HG02571 (cell line): ENCODE results near the gene ZGRF1.
"Not testable (repeated sequence)": the region's sequence is repeated elsewhere in the genome, so short reads cannot be mapped to it uniquely, and the experiment has no call there.

Source experiments
- ATAC-seq: cut with Tn5 transposase; IDR thresholded peaks from one replicate; pipeline ENCODE4 v1.9.1; 2021; ENCODE audit warnings: mild to moderate bottlenecking, moderate library complexity; ENCODE audit not compliant: unreplicated experiment

Gene ZGRF1

DNA sequence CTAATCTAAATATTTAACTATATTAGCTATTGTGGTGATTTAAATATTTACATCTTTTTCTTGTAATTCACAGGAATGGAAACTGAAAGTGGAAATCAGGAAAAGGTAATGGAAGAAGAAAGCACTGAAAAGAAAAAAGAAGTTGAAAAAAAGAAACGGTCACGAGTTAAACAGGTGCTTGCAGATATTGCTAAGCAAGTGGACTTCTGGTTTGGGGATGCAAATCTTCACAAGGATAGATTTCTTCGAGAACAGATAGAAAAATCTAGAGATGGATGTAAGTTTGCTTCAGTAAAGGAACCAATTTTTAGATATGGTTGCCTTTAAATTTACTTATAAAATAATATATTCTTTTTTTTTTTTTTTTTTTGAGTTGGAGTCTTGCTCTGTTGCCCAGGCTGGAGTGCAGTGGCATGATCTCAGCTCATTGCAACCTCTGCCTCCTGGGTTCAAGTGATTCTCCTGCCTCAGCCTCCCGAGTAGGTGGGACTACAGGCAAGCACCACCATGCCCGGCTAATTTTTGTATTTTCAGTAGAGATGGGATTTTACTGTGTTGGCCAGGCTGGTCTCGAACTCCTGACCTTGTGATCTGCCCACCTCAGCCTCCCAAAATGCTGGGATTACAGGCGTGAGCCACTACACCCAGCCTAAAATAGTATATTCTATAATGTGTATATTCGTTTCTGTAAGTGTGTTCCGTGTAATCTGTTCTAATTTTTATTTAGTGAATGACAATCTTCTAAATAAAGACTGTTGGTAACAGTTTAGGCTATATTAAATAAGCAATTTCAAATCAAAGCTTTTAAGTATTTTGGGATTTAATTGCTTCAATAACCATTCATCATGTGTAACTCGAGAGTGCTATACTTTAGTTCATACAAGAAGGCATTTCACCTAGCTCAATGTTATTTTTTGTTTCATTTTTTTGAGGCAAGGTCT is 8.2 kb upstream of the ZGRF1 start:
- ATAC-seq = not testable (repeated sequence)

DNA sequence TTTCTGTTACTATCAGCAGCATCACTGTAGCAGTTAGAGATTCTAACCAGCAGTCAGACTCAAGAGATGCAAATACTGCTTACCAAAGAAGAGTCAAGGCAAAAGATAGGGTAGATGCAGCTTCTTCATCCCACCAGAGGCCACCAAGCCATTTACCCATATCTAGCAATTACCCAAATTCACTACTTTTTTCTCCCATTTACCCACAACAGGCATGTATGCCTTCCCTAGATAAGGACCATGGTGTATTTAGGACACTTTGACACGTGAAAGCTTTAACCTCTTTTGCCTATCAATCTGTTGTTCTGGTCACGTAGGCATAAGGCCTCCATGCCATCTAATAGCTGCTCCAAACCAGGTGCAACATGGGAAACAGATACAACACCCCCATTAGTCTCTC is 5.8 kb upstream of the ZGRF1 start:
- ATAC-seq = no peak

DNA sequence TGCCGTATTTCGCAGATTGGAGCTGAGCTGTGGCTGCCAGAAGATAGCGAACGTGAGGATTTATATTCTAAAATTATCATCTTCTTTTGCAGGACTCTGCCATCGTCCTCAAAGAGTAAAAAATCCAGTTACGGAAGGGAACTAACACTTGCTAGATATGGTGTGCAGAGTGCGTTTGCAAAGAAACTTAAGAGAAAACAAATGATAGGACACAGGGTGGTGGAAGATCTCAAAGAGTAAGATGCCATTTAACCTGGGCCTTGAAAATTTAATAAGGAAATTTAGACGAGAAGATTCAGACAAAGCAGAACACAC is 800 bp upstream of the ZGRF1 start:
- ATAC-seq = no peak

DNA sequence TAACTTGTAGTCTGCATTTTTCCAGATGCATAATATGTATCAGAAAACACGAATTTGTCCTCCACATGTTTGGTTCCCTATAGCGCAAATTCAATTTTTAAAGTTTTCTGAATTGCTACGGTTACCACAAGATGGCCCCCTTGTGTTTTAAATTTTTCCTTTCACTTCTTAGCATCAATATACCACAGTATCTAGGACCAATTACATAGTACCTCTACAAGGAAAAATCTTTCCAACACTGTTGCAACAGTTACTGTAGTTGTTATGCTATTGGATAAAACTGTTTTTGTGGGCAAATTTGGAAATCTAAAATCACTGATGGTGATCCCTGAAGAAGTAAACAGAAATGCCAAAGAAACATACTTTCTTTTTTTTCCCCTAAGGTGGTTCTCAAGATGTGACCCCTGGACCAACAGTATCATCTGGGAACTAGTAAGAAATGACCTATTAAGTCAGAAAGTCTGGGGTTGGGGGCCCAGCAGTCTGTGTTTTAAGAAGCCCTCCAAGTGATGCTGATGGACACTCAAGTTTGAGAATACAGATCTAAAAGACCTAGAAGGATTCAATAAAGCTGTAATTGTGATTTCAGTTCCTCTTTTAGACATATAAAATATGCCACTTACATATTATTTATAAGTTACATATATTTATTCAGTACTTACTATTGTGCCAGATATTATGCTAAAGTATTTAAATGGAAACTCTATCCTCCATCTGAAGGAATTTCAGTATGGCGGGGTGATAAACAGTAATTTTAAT is 3.1 kb downstream of the ZGRF1 start:
- no peak for ATAC-seq

DNA sequence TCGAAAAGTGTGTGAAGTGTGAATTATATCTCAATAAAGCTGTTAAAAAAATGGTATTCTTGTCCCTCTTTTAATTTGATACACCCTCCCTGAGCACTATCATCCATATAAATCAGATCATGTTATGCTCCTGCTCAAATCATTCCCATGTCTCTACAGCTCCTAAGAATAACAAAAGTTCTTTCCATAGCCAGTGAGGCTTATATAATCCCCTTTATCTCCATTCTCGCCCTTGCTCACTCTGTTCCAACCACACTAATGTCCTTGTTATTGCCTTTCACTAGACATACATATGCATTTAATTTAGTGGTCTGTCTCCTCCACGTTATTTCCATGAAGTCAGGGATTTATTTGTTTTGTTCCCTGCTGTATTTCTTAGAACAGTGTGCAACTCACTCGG is 10.5 kb downstream of the ZGRF1 start:
- ATAC-seq = no peak

DNA sequence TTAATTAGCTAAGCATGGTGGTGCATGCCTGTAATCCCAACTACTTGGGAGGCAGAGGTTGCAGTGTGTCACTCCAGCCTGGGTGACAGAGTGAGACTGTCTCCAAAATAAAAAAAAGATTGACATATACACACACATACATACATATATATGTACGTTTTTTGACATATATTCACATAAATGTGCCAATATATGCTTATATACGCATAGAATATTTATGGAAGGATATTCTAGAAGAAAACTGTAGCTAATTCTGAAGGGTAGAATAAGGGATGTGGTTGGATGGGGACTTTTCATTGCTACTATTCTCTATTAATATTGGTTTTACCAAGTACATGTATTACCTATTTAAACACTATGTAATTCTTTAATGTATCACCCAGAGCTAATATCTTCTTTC is 19.7 kb downstream of the ZGRF1 start:
- ATAC-seq = no peak

DNA sequence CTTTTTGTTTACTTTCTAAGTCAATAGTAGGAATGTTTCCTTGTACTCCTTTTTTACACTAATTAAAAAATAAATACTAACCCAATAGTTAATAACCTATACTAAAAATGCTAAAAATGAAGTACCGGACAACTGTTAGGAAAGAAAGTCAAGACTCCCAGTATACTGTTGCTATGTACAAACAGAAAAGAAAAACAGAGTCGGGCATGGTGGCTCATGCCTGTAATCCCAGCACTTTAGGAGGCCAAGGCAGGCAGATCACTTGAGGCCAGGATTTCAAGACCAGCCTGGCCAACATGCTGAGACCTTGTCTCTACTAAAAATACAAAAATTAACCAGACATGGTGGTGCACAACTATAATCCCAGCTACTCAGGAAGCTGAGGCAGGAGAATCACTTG is 23.9 kb downstream of the ZGRF1 start:
- ATAC-seq = not testable (repeated sequence)

DNA sequence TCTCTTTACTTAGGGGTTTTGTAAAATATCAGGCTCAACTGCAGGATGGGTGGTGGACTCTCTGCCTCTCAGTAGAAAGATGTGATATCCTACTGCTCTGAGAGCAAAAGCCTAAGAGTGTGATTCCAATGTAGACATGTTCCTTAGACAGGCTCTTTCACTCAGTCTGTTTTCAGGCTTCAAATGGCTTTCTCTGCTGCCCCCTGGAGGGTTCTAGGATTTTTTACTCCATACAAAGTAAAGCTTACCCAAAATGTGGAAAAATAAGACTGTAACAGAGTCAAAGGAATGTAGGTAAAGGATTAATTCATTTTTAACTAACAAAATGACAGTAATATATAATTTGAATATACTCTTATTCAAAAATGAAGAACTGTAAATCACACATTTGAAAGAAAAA is 32.1 kb downstream of the ZGRF1 start:
- ATAC-seq = no peak

DNA sequence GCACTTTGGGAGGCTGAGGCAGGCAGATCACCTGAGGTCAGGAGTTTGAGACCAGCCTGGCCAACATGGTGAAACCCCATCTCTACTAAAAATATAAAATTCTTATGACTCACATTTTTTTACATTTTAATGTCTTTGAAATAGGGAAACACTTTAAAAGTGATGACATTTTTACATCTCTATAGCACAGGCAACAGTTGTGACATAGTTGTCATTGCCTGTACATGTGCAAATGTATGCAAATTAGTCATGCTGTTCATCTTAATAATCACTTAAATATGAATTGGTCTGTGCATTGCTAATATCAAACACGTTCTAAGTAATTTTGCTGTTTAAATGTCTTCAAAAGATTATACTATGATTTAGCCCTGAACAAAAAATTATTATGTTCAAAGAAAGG is 41.7 kb downstream of the ZGRF1 start:
- no peak for ATAC-seq

DNA sequence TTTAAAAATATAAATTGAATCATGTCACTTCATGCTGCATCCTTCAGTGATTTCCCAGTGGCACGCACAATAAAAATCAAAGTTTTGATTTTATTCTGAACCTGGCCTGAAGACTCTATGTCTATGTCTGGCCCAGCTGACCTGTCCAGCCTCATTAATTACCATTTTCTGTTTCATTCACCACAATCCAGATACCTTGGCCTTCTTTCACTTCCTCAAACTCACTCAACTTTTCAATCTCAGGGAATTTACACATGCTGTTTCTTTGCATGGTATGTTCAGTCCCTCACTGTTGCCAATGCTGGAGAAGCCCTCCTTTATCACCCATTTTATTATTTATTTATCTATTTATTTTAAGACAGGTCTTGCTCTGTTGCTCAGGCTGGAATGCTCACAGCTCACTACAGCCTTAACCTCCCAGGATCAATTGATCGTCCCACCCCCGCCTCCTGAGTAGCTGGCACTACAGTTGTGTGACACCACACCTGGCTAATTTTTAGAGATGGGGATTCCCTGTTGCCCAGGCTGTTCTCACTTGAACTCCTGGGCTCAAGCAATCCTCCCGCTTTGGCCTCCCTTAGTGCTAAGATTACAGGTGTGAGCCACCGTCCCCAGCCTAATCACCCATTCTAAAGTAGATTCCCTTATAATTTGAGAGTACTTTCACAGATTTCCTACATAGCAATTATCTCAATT is 43.1 kb downstream of the ZGRF1 start:
- peak; percentile 70 for ATAC-seq

DNA sequence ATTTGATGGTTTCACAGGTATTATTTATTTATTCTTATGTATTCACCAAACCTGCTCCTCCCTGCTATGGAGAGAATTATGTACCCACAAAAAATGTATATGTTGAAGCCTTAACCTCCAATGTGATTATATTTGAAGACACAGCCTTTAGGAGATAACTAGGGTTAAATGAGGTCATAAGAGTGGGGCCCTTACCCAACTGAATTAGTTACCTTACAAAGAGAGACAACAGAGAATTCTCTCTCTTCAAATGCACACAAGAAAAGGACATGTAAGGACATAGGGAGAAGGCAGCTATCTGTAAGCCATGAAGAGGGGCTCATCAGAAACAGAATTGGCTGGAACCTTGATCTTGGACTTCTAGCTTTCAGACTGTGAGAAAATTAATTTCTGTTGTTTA is 44.0 kb downstream of the ZGRF1 start:
- no peak for ATAC-seq

DNA sequence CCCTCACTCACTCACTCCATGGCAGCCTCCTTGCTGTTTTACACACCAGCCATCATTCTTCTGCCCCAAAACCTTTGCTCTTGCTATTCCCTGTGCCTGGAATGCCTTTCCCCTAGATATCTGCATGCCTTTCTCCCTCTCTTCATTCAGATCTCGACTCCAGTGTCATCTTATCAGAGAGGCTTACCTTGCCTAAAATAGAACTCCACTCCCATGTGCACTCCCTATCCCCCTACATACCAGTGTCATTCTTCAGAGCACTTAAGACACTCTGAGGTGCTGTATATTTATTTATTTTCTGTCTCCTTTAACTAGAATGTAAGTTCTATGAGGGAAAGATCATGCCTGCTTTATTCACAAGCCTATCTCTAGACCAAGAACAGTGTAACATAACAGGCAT is 45.1 kb downstream of the ZGRF1 start:
- ATAC-seq = no peak

DNA sequence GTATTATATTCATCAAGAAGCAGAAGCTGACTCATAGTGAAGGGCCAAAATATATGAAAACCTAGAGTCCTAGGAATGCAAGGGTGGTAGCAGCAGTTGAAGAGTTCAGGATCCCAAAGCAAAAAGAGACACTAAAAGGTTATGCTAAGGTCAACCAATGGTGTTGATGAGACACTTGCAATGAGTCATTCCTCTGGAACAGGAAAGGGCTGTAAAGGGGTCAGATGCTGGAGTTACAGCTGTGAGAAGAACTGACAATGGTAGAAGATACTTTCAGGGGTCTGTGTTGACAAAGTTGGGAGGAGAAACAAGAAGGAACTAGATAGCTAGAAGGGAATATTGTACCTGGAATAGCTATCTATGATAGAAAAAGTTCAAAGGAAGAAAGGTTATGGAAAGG is 47.5 kb downstream of the ZGRF1 start:
- no peak for ATAC-seq

DNA sequence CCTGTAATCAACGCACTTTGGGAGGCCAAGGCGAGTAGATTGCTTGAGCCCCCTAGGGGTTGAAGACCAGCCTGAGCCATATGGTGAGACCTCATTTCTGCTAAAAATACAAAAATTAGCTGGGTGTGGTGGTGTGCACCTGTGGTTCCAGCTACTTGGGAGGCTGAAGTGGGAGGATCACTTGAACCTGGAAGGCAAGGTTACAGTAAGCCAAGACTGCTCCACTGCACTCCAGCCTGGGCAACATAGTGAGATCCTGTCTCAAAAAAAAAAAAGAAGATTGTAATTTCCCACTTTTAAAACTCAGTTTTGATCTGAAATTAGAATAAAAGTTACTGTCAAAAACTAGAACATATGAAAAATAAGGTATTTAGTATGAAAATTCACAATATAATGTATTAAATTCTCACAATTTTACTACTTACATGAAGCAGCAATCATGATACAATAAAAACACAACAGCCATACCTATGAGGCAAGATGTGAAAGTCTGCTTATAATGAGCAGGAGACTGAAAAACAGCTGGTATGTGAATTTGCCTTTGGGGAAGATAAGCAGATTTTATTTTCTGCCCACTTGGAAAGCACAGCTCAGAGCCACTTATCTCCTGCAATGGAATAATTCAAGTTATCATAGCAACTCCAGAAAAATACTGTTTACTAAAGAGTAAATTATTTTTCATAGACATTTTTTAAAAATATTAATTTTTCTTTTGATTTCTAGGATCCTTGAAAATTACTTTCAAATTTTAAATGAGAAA is 50.6 kb downstream of the ZGRF1 start:
- no peak for ATAC-seq

DNA sequence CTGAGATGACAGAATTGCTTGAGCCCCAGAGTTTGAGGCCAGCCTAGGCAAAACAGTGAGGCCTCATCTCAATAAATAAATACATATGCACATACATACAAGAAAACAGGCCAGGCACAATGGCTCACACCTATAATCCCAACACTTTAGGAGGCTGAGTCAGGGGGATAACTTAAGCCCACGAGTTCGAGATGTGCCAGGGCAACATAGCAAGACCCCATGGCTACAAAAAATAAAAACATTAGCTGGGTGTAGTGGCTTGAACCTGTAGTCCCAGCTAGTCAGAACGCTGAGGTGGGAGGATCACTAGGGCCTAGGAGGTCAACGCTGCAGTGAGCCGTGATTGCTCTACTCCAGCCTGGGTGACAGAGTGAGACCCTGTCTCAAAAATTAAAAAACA is 69.2 kb downstream of the ZGRF1 start:
- no peak for ATAC-seq

DNA sequence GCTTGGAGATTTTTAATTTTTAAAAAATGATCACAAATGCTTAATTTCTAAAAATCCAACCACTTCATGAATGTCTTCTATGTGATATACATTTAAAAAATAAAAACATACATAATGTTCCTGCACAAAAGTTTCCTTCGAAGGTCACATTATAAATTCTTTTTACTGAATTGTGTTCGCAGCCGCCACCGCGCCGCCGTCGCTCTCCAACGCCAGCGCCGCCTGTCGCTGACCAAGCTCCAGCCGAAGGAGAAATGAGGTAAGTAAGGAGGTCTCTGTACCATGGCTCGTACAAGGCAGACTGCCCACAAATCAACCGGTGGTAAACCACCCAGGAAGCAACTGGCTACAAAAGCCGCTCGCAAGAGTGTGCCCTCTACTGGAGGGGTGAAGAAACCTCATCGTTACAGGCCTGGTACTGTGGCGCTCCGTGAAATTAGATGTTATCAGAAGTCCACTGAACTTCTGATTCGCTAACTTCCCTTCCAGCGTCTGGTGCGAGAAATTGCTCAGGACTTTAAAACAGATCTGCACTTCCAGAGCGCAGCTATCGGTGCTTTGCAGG is 71.9 kb downstream of the ZGRF1 start:
- no peak for ATAC-seq

DNA sequence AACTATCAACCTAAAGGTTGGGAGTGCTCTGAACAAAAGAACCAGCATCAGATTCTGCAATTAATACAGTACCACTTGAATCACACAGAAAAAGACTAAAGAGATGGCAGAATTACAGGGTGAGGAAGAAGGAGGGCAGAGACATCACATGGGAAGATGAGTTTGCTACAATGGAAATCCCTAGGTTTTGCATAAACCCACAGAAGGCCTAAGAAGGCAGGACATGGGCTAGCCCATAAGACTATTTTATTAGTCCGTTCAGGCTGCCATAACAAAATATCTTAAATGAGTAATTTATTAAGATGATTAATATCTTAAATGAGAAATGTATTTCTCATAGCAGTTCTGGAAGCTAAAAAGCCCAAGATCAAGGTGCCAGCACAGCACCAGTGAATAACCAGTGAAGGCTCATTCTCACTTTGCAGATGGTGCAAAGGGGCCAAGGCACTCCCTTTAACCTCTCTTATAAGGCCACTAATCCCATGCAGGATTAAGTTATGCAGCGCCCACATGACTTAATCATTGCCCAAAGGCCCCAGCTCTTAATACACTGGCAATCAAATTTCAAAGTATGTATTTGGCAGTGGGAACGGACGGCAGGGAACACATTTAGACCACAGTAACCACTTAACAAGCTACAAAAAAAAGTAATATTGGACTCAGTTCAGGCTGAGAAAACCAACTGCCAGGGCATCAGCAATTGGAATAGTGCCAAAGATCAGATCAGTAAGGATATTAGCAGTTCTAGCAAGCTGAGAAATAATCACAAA is 73.1 kb downstream of the ZGRF1 start:
- ATAC-seq = no peak

DNA sequence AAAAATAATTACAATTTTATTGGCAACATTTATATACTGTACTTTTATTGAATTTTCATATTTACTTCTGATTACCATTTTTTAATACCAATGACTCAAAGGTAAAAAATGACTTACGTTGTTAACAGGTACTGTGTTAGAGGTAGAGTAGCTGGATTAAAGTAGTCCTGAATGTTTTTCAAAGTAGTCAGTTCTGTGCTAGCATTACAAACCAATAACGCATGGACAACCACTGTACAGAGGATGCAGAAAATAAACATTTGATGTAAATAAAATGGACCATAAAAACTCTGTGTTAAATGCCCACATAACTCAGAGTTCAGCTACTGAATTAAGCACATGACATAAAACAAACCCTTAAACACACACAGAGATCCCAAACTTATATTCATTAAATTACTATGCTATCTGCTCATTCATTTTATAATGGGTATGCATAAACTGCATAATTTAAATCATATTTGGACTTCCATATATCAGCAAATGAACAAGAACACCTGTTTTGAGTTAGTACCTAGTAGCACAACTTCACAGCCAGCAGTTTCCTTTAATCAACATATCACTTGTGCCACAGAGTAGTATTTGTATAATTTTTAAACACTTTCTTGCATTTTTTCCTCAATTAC is 74.3 kb downstream of the ZGRF1 start:
- ATAC-seq = no peak

DNA sequence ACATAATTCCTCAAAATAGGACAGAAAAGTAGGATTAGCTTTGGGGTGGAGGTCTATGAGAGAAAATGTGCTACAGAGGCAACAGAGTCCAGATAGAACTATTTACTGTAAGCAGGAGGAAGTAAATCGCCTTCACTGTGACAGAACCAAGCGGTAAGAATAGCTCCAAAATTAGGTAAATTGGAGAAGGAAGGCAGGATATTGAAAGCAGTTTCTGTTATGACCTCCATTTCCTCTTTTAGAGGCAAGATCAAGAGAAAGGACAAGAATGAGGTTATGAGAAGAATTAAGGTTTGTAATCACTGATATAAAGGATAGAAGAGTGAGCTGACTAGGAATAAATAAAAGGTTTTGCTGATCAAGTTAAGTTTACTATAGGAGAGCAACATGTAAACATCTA is 76.6 kb downstream of the ZGRF1 start:
- ATAC-seq = no peak

DNA sequence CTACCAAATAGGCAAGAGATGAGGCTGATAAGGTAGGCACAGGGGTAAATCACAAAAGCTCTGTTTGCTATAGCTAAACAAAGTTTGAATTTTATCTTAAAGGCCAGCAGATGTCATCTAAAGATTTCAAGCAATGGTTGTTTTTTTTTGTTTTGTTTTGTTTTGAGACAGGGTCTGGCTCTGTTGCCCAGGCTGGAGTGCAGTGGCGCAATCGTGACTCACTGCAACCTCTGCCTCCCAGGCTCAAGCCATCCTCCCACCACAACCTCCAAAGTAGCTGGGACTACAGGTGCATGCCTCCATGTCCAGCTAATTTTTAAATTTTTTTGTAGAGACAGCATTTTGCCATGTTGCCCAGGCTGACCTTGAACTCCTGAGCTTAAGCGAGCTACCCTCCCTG is 77.7 kb downstream of the ZGRF1 start:
- no peak for ATAC-seq
